ENCODE data around the gene POU2F1.

- TF ChIP-seq CTCF (optimal IDR thresholded peaks at IDR 0.05 in 1 of 3, IDR thresholded peaks at IDR 0.05 in 1 of 3, conservative IDR thresholded peaks at IDR 0.05 in 1 of 3; ENCODE audit: extremely low read depth in 1 of 3, insufficient read depth in 2 of 3, low read length in 3 of 3) (no peak), EZH2 (IDR thresholded peaks at IDR 0.05; ENCODE audit: low read length) (no peak)
These were observed 47.7 kb downstream of the POU2F1 start for GRCh38 chr1:167268347-167268787.
